Testis (tissue), 3 donors: ENCODE measurements around the gene NPHP4. TPM values are rescaled to one million over a fixed set of nuclear protein-coding genes. Genes with fewer than 3 reads are reported as not detected.

Experiments used
- DNase-seq: peaks from one replicate; pipeline ENCODE4 v3.0.0-alpha.2; 2019
- H3K27ac ChIP-seq, 2 donors: fragments of 200-600 bp; sonication (generic); one replicate each; pipeline ENCODE4 v1.5.1; 2019
- H3K27me3 ChIP-seq: fragments of 200-600 bp; sonication (generic); one replicate; pipeline ENCODE4 v1.5.1; 2019
- H3K36me3 ChIP-seq: fragments of 200-600 bp; sonication (generic); one replicate; pipeline ENCODE4 v1.5.1; 2017; ENCODE audit warnings: low read depth; ENCODE audit errors: missing control alignments
- H3K4me1 ChIP-seq: fragments of 200-600 bp; sonication (generic); one replicate; pipeline ENCODE4 v1.5.1; 2019
- H3K4me3 ChIP-seq, 2 donors: fragments of 200-600 bp; sonication (generic); one replicate each; pipeline ENCODE4 v1.5.1; 2017 to 2019
- H3K9me3 ChIP-seq: fragments of 200-600 bp; sonication (generic); one replicate; pipeline ENCODE4 v1.5.1; 2017
- POLR2A ChIP-seq: fragments of 450-650 bp; IDR thresholded peaks from one replicate; pipeline ENCODE4 v1.6.1; 2017; ENCODE audit warnings: antibody characterized with exemption, mild to moderate bottlenecking, moderate library complexity
- WGBS, 2 donors: methylation state at CpG; one replicate each; pipeline ENCODE4 v1.1.5; 2018; 5-methylcytosine and 5-hydroxymethylcytosine counted together
- intact Hi-C: fragments of 100-400 bp; cut with DNase I; formaldehyde crosslinking; loops from one replicate; pipeline ENCODE4 v1.15.1; 2023; ENCODE audit warnings: low total_unique reads
- polyA plus RNA-seq: library from polyadenylated mRNA; stranded (reverse); fragments of 350-450 nt; fragmentation: Illumina TruSeq; extraction: RNeasy Lipid Tissue Mini Kit (QIAGEN cat#74804); gene quantifications from one replicate; pipeline ENCODE4 v1.2.3, GENCODE V29; 2014; ENCODE audit warnings: low read depth, low replicate concordance; ENCODE audit not compliant: insufficient read depth
- total RNA-seq, 2 donors: library from RNA; depleted of rRNA; stranded (reverse); fragments of >200 nt; gene quantifications; one replicate each; pipeline ENCODE4 v1.2.3, GENCODE V29; 2016
- TF ChIP-seq, protein P1 (sequence below), 3 experiments: fragments of 450-650 bp in 2 of 3; fragments of 200-600 bp in 1 of 3; sonication (generic) in 1 of 3; IDR thresholded peaks; one replicate each; pipeline ENCODE4 v1.5.1; 2016 to 2019; ENCODE audit warnings: antibody characterized with exemption in 3 of 3, mild to moderate bottlenecking in 2 of 3, moderate library complexity in 1 of 3

NPHP4 gene
- total and polyA plus RNA-seq, 3 donors from 2014 or later, result 26.3 to 65.9 (median 49.4) TPM

DNA sequence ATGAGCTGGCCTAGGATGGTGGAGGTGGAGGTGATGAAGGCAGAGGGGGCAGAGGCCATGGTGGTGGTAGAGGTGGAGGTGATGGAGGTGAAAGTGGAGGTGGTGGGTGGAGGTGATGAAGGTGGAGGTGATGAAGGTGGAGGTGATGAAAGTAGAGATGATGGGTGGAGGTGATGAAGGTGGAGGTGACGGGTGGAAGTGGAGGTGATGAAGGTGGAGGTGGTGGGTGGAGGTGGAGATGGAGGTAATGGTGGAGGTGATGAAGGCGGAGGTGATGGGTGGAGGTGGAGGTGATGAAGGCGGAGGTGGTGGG, 19.7 kb upstream of the NPHP4 start:
- DNase-seq, result no peak

DNA sequence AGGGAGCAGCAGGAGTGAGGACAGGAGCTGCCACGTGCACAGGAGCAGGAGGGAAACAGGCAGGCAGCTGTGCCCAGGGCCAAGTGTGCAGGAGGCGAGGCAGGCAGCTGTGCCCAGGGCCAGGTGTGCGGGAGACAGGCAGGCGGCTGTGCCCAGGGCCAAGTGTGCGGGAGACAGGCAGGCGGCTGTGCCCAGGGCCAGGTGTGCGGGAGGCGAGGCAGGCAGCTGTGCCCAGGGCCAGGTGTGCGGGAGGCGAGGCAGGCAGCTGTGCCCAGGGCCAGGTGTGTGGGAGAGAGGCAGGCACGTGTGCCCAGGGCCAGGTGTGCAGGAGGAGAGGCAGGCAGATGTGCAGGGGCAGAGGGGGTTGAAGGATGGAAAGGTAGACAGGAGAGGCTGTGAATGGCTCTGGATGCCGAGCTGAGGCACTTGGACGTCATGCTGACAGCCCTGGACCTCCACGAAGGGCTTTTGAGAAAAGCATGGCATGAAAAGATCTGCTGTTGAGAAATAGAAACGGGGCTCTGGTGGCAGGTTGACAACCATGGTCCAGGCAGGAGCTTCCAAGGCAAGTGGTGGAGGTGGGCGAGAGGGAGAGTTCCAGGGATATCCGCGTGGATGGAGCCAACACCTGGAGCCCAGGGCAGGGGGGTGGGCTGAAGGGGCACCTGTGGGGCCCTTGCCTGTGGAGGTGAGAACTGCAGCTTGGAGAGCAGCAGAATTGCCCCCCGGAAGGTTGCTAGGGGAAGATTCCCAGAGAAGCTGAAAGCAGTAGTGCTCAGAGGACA, 19.1 kb upstream of the NPHP4 start:
- H3K36me3 ChIP-seq, result no peaks in the 10 kb centered on the region
- peaks cover 6% of the 10 kb centered on the region for H3K4me1 ChIP-seq
- no peak overlapping the region for H3K27ac ChIP-seq
- TF ChIP-seq, protein P1, sequence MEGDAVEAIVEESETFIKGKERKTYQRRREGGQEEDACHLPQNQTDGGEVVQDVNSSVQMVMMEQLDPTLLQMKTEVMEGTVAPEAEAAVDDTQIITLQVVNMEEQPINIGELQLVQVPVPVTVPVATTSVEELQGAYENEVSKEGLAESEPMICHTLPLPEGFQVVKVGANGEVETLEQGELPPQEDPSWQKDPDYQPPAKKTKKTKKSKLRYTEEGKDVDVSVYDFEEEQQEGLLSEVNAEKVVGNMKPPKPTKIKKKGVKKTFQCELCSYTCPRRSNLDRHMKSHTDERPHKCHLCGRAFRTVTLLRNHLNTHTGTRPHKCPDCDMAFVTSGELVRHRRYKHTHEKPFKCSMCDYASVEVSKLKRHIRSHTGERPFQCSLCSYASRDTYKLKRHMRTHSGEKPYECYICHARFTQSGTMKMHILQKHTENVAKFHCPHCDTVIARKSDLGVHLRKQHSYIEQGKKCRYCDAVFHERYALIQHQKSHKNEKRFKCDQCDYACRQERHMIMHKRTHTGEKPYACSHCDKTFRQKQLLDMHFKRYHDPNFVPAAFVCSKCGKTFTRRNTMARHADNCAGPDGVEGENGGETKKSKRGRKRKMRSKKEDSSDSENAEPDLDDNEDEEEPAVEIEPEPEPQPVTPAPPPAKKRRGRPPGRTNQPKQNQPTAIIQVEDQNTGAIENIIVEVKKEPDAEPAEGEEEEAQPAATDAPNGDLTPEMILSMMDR (IDR thresholded peaks at IDR 0.05), result no peak
- no peak for TF ChIP-seq POLR2A
- WGBS, 2 donors, result 94 to 97% methylated on average over 19 of the region's 19 CpGs
- no peaks in the 10 kb centered on the region for H3K9me3 ChIP-seq
- H3K27me3 ChIP-seq, result no peaks in the 10 kb centered on the region
- no peak for DNase-seq
- intact Hi-C loops, result no loop called here
- no peak overlapping the region for H3K4me3 ChIP-seq

More for the DNA sequence above, 19.7 kb upstream of the NPHP4 start:
- 83 to 90% methylated on average over 3 of the region's 3 CpGs for WGBS, 2 donors
- Histone ChIP-seq H3K4me3 (no peak overlapping the region), H3K9me3 (no peaks in the 10 kb centered on the region), H3K36me3 (no peaks in the 10 kb centered on the region), H3K4me1 (peaks cover 4% of the 10 kb centered on the region), H3K27ac (no peak overlapping the region), H3K27me3 (no peaks in the 10 kb centered on the region)
- TF ChIP-seq, protein P1 (IDR thresholded peaks at IDR 0.05), result no peak
- no peak for TF ChIP-seq POLR2A
- intact Hi-C loops, result no loop called here

DNA sequence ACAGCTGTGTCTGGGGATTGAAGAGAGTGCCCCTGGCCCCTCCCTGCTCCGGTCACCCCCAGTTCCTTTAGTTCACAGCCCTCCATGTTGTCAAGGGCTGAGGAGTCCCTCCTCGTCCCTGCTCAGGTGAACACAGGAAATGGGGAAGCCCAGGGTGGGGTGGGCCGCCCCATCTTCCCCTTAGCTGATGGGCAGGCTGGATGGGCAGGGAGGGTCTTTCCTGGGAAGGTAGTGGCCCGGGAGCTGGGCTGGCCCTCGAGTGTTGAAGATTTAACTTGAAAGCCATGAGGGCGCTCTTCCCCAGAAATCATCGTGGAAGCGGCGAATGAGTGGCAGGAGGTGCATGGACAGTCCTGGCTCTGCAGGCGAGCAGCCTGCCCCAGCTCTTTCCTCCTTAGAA, 18.3 kb upstream of the NPHP4 start:
- WGBS, 2 donors, result 78 to 89% methylated on average over 10 of the region's 10 CpGs
- DNase-seq, result no peak
- TF ChIP-seq POLR2A, result no peak
- TF ChIP-seq, protein P1 (IDR thresholded peaks at IDR 0.05), result no peak
- H3K9me3 ChIP-seq, result no peaks in the 10 kb centered on the region
- H3K27ac ChIP-seq, result no peak overlapping the region
- H3K36me3 ChIP-seq, result no peaks in the 10 kb centered on the region
- H3K4me1 ChIP-seq, result peaks cover 6% of the 10 kb centered on the region
- no peaks in the 10 kb centered on the region for H3K27me3 ChIP-seq
- intact Hi-C loops, result no loop called here
- H3K4me3 ChIP-seq, result no peak overlapping the region

DNA sequence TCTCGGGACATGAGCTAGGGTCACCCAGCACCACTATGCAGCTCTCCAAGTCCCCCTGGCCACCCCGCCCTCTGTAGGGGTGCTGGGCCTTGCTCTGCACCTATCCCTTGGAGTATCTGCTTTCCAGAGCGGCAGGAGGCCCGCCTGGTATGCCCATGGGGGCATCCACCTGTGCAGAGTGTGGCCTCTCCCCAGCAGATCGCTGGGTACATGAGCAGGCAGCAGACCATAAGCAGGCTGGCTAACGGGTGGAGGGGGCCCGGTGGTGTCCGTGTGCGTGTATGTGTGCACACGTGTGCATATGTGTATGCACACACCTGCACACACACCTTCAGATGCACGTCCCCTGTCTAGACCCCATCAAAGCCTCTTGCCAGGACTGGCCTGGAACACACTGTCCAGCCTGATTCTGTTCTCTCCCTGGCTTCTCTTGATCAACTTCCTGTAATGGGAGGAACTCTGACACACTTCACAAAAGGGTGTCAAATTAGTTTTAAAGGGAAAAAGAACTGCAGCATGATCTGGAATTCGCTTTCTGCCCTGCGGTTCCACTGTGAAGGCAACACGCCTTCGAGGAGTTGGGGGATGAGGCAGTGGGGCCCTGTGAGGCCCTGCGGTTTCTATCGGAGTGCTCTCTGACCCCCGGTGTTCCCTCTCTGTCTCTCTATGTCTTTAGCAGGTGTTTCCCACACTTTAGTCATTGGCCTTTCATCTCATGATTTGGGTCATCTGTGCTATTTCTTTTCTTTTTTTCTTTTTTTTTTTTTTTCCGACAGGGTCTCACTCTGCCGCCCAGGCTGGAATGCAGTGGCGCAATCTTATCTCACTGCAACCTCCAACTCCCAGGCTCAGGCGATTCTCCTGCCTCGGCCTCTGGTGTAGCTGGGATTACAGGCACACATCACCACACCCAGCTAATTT, 17.2 kb upstream of the NPHP4 start:
- peaks cover 6% of the 10 kb centered on the region for H3K4me1 ChIP-seq
- H3K27me3 ChIP-seq, result no peaks in the 10 kb centered on the region
- no peak overlapping the region for H3K4me3 ChIP-seq
- intact Hi-C loops, result no loop called here
- no peaks in the 10 kb centered on the region for H3K36me3 ChIP-seq
- H3K9me3 ChIP-seq, result no peaks in the 10 kb centered on the region
- no peak overlapping the region for H3K27ac ChIP-seq
- no peak for DNase-seq
- TF ChIP-seq, protein P1 (IDR thresholded peaks at IDR 0.05), result no peak
- no peak for TF ChIP-seq POLR2A
- WGBS, 2 donors, result 81% methylated on average over 19 to 23 of the region's 23 CpGs
